Thyroid gland (tissue), 4 donors: ENCODE measurements around the gene DSCAM.

Experiments used
- CTCF ChIP-seq, 6 experiments: fragments of 200-600 bp in 3 of 6; fragments of 450-650 bp in 3 of 6; sonication (generic) in 3 of 6; IDR thresholded peaks; one replicate each; pipeline ENCODE4 v1.5.1; 2016 to 2019; ENCODE audit warnings: antibody characterized with exemption in 6 of 6, mild to moderate bottlenecking in 2 of 6, inconsistent platforms in 1 of 6, moderate library complexity in 1 of 6
- POLR2A ChIP-seq, 2 donors: fragments of 450-650 bp; IDR thresholded peaks; one replicate each; pipeline ENCODE4 v1.6.1; 2017; ENCODE audit warnings: antibody characterized with exemption in 2 of 2, mild to moderate bottlenecking in 2 of 2, moderate library complexity in 1 of 2

GRCh38 chr21:40158366-40158765 lies 688.6 kb downstream of the DSCAM start:
- TF ChIP-seq CTCF (IDR thresholded peaks at IDR 0.05), result no peak
- TF ChIP-seq POLR2A (IDR thresholded peaks at IDR 0.05), result no peak
